Calu3 (cell line): Measurements from ENCODE around the gene HESX1. TPM values are rescaled to one million over a fixed set of nuclear protein-coding genes. Genes with fewer than 3 reads are reported as not detected.

Experiments
- BruUV-seq: library from RNA; stranded (reverse); fragments of 400-500 nt; replicated peaks from 2 replicates; lab custom pipeline; 2021; lab: Mats Ljungman, UMichigan
- CTCF ChIA-PET: fragments of 300-600 bp; sonication (Branson Sonifier 250); formaldehyde crosslinking; loops from one replicate; lab custom pipeline; 2022; ENCODE audit warnings: antibody characterized with exemption; lab: Charles Lee
- DNase-seq: peaks from one replicate; pipeline ENCODE4 v3.0.0; 2022
- H3K27ac Mint-ChIP-seq: one replicate; pipeline ENCODE4 v1.8.0; 2022; ENCODE audit warnings: mixed read lengths; ENCODE audit not compliant: unreplicated experiment
- H3K27me3 Mint-ChIP-seq: one replicate; pipeline ENCODE4 v1.8.0; 2022; ENCODE audit warnings: mixed read lengths; ENCODE audit not compliant: unreplicated experiment
- H3K36me3 Mint-ChIP-seq: one replicate; pipeline ENCODE4 v1.8.0; 2022; ENCODE audit warnings: mild to moderate bottlenecking, moderate library complexity, mixed read lengths; ENCODE audit not compliant: insufficient read depth, unreplicated experiment
- H3K4me1 Mint-ChIP-seq: one replicate; pipeline ENCODE4 v1.8.0; 2022; ENCODE audit warnings: mild to moderate bottlenecking, low read depth, mixed read lengths; ENCODE audit not compliant: unreplicated experiment
- H3K4me3 Mint-ChIP-seq: one replicate; pipeline ENCODE4 v1.8.0; 2022; ENCODE audit warnings: mild to moderate bottlenecking, low read depth, moderate library complexity, mixed read lengths; ENCODE audit not compliant: unreplicated experiment
- H3K9me3 Mint-ChIP-seq: one replicate; pipeline ENCODE4 v1.8.0; 2022; ENCODE audit warnings: low read depth, mixed read lengths; ENCODE audit not compliant: unreplicated experiment
- intact Hi-C: fragments of 100-400 bp; cut with micrococcal nuclease; formaldehyde crosslinking; loops from one replicate; pipeline ENCODE4 v1.10.0; 2022; ENCODE audit not compliant: unreplicated experiment
- total RNA-seq: library from RNA; stranded (reverse); gene quantifications from 2 replicates; pipeline ENCODE4 v1.2.3, GENCODE V29; 2022
- TF ChIP-seq, protein P1 (sequence below): fragments of 200-600 bp; IDR thresholded peaks from one replicate; pipeline ENCODE4 v1.8.0; 2022; ENCODE audit warnings: antibody characterized with exemption; ENCODE audit not compliant: unreplicated experiment

HESX1 gene
- total RNA-seq, 1 experiment from 2014 or later = 0.78 TPM

- intact Hi-C loops = no loop called here
- H3K4me1 Mint-ChIP-seq = peaks cover 9% of the 10 kb centered on the region
- no peaks in the 10 kb centered on the region for H3K9me3 Mint-ChIP-seq
- H3K36me3 Mint-ChIP-seq = peaks cover 24% of the 10 kb centered on the region
- no peak overlapping the region for H3K27ac Mint-ChIP-seq
- no peak for DNase-seq
- no peak overlapping the region for H3K4me3 Mint-ChIP-seq
- no TSS peak for BruUV-seq
- TF ChIP-seq, protein P1, sequence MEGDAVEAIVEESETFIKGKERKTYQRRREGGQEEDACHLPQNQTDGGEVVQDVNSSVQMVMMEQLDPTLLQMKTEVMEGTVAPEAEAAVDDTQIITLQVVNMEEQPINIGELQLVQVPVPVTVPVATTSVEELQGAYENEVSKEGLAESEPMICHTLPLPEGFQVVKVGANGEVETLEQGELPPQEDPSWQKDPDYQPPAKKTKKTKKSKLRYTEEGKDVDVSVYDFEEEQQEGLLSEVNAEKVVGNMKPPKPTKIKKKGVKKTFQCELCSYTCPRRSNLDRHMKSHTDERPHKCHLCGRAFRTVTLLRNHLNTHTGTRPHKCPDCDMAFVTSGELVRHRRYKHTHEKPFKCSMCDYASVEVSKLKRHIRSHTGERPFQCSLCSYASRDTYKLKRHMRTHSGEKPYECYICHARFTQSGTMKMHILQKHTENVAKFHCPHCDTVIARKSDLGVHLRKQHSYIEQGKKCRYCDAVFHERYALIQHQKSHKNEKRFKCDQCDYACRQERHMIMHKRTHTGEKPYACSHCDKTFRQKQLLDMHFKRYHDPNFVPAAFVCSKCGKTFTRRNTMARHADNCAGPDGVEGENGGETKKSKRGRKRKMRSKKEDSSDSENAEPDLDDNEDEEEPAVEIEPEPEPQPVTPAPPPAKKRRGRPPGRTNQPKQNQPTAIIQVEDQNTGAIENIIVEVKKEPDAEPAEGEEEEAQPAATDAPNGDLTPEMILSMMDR = no peak
- CTCF ChIA-PET = no interaction called here
- H3K27me3 Mint-ChIP-seq = no peaks in the 10 kb centered on the region
Observed at GRCh38 chr3:57230006-57230405, 30.2 kb upstream of the HESX1 start.

DNA sequence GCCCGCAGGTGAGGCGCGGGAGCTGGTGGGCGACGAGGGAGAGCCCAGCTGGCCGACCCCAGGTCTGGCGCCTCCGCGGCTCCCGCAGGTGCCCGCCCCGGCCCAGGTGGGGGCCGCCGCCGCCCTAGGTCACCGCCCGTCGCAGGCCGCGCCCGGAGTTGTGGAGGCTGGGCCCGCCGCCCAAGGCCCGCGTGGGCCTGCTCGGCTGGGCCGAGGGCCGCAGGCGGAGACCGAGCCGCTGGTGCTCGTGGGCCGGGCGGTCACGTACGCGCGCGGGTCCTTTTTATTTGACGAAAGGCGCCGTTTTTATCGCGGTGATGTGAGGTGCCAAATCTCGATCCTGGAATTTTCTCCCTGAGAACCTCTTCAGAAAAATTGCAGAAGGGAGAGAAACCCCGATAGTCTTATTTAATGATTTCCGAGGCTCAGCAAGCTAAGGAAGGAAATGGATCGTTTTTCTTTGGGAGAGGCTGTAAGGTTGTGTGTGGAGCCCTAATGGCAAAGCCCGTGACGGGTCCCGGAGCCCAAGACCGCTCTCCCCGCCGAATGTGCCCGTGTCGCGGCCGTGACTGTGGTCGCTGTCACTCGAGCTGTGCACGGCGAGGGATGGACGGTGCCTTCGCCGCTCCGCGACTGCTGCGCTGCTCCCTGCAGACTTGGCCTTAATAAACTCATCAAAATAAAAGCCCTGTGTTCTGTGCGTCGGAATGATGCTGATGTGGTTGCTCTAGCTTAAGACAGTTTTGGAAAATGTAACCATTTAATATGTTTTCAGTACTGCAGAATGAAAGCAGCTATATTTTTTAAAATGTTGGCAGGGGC is 28.4 kb upstream of the HESX1 start:
- TF ChIP-seq, protein P1 = no peak
- H3K4me1 Mint-ChIP-seq = peaks cover 9% of the 10 kb centered on the region
- CTCF ChIA-PET = interaction anchor here (0.6 to 1.4 kb wide), 2 partner anchors 9 to 372 kb away, joined by 4 to 7 read pairs; no protein-coding TSS in a partner anchor
- peak overlapping the region; percentile 77 for H3K4me3 Mint-ChIP-seq
- H3K27ac Mint-ChIP-seq = no peak overlapping the region
- intact Hi-C loops = no loop called here
- H3K36me3 Mint-ChIP-seq = peaks cover 24% of the 10 kb centered on the region
- no peaks in the 10 kb centered on the region for H3K27me3 Mint-ChIP-seq
- H3K9me3 Mint-ChIP-seq = no peaks in the 10 kb centered on the region
- no TSS peak for BruUV-seq
- DNase-seq = peak; percentile 33

DNA sequence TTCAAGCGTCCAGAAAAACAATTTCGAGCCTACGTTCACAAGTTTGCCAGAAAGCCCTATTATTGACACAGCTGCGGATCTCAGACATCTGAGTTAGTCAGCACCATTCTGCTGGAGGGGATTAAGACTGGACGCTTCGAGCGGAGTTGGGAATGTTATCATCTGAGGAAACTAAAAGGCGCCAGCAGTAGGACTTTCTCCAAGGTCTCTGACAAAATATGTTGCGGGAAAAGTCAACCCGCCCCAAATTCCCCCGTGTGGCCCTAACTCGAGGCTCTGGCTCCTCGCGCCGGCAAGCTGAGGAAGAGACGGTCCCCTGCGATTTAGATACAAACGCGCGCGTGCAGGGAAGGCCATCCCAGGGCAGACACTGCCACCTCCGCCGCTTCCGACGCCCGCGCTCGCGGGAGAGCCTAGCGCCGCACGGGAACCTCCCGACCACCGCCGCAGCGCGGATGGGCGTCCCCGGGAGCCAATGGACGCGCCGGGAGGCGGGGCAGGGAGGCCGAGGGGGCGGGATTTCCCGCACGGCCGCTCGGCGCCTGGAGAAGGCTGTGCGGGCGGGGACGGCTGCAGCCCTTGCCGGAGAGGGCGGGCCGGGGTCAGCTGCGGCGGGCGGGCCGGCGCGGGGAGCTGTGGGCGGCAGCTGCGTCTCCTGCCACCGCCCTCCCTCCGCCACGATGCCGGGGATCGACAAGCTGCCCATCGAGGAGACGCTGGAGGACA is 27.6 kb upstream of the HESX1 start, which contains the start of gene APPL1:
APPL1 (plus strand) TSS at position 526 of the 726 bp plus-strand sequence; CDS start at position 681, 155 bp downstream.
- H3K9me3 Mint-ChIP-seq = no peaks in the 10 kb centered on the region
- no TSS peak for BruUV-seq

DNA sequence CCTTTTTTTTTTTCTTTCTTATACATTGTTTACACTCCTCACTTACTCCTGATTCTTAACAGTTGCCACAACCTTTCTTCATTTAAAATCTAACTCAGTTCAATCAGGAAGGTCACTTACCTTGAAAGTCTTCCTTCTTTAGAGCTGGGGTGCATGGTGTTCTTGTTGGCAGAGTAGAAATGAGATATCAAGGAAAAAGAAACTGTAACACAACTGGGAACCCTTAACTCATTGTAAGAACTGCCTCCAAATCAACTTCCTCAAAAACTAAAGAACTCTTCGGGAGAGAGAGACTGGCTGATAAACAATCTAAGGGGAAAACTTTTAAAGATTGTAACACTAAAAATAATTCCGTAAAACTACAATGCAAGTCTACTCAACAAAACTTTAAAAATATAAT is 26.4 kb upstream of the HESX1 start:
- CTCF ChIA-PET = interaction anchor here (0.7 kb wide), 1 partner anchor 309 kb away, joined by 4 read pairs; no protein-coding TSS in a partner anchor
- TF ChIP-seq, protein P1 = no peak
- H3K27me3 Mint-ChIP-seq = no peaks in the 10 kb centered on the region
- H3K4me3 Mint-ChIP-seq = peak overlapping the region; percentile 77
- no peak overlapping the region for H3K27ac Mint-ChIP-seq
- intact Hi-C loops = no loop called here
- peaks cover 9% of the 10 kb centered on the region for H3K4me1 Mint-ChIP-seq
- DNase-seq = no peak
- H3K9me3 Mint-ChIP-seq = no peaks in the 10 kb centered on the region
- H3K36me3 Mint-ChIP-seq = peaks cover 24% of the 10 kb centered on the region
- BruUV-seq = no TSS peak

More for the DNA sequence above, 27.6 kb upstream of the HESX1 start, which contains the start of gene APPL1:
- H3K27ac Mint-ChIP-seq = peak within 1 kb of the TSS; percentile 50
- H3K27me3 Mint-ChIP-seq = no peaks in the 10 kb centered on the region
- TF ChIP-seq, protein P1 = no peak
- intact Hi-C loops = no loop called here
- peak within 1 kb of the TSS; percentile 77 for H3K4me3 Mint-ChIP-seq
- H3K4me1 Mint-ChIP-seq = peaks cover 9% of the 10 kb centered on the region
- peak; percentile 97 for DNase-seq
- peaks cover 24% of the 10 kb centered on the region for H3K36me3 Mint-ChIP-seq
- CTCF ChIA-PET = interaction anchor here (0.6 to 1.4 kb wide), 3 partner anchors 9 to 626 kb away, joined by 4 to 5 read pairs (median 4); no protein-coding TSS in a partner anchor
